Stimulated activated naive CD4-positive, alpha-beta T cell treated with Interleukin-2 at 50 U/mL for 16 hours (primary cell): Measurements from ENCODE around the gene BCAR1.

Experiments
- DNase-seq: peaks from one replicate; lab custom pipeline; 2025; lab: John Stamatoyannopoulos, UW

BCAR1 gene

DNA sequence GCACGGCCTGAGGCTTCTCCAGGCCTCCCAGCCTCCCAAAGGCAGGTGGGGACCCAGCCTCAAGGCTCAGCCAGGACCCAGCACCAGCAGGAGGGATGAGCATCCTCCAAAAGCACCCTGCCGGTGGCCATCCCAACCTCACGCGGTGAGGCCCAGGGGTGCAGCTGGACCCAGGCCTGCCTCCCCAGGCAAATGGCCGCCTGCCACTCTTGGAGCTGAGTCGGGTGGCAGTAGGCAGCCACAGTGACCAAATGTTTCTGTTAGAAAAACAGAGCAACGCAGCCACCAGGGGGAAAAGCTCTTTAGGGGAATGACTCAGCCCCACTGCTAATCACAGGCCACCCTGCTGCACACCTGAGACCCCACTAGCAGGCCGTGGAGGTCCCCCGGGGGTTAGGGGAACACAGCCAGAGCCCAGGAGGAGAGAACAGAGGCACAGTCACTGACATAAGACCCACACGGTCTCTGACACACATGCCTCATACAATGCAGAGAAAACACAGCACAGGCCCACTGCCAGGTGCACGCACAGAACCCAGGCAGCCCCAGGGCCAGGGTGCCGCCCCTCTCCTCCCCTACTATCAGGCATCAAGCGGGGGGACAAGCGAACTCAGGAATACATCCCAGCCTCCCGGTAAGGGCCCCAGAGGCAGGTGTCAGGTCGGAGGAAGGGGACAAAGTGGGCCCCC is 12.4 kb downstream of the BCAR1 start:
- no peak for DNase-seq

DNA sequence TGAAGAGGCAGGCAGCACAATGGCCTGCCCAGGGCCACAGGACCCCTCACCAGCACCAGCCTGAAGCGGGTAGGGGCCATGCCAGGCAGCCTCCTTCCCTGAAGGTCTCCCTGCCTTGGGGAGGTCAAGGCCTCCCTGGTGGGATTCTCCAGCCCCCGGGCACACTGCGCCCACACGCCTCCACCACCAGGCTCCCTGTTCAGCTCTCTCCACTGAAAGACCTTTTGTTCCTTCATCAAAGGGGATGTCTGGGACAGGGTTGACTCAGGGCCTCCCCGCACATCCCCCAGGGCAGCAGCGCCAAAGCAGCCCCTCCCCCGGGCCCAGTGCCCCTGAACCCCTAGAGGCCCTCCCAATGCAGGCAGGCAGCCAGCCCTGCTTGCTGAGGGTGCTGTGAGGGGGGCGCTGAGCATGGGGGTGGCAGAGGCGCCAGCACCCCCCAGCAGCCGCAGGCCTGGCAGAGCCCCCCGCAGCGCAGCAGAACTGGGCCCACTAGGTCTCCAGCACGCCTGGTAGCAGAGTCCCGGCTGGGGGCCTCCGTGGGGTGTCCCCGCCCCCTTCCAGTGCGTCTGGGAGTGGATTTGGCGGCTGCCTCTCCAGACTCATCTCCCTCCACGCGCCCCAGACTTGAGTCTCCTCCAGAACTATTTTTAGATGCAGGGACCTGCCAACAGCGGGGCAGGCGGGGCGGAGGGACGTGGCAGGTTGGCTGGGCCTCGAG is 13.1 kb downstream of the BCAR1 start:
- no peak for DNase-seq

DNA sequence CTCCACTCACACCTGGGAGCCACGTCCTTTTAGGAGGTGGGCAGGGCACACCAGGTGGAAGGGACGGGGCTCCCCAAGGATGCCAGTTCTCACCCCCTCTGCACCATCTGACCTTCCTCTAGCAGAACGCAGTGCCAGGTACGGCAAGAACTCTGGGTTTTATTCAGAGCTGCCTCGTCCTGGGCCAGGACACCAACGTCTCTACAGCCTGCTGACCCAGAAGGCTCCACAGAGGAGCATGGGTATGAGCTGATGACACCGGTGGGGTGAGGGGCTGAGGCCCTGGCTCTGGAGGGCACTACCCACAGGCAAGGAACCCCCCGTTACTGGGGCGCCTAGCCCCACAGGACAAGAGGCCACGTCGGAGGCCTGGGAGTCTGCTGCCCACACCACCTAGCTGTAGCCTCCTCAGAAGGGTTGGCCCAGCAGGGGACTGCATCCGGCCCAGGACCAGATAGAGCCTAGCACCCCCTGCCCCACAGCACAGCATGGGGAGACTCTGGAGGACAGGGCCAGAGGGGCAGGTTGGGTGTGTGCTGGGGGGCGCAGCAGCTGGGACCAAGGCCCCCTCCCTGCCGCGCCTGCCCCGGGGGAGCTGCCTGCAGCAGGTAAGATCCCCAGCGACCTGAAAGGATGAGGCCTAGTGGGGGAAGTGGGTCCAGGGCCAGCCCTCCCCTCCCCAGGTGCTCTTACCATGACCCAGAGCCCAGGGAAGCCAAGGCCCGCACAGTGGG is 13.9 kb downstream of the BCAR1 start:
- no peak for DNase-seq

DNA sequence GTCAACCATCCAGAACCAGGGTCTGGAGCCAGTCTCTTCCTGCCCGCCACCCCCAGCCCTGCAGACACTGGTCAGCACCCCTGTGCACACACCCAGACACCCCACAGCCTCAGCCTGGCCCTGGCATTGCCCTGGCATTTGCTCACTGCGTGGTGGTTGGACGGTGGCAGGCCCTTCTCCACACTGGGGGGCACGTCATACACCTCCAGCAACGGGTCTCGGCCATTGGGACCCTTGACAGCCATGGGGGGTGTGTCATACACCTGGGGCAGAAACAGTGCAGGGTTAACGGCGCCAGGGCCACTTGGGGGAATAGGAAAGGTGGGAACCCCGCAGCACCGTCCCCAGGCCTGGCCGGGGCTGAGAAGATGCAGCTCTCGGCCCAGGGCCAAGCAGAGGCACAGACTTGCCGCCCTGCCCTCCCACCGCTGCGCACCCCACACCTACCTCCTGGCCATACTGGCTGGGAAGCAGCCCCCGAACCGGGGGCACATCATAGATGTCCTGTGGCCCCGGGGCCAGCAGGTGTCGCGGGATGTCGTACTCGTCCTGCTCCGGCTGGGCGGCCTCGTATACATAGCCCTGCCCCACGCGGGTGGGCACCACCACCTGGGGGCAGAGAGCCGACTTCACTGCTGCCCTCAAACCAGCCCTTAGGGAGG is 14.6 kb downstream of the BCAR1 start:
- no peak for DNase-seq

DNA sequence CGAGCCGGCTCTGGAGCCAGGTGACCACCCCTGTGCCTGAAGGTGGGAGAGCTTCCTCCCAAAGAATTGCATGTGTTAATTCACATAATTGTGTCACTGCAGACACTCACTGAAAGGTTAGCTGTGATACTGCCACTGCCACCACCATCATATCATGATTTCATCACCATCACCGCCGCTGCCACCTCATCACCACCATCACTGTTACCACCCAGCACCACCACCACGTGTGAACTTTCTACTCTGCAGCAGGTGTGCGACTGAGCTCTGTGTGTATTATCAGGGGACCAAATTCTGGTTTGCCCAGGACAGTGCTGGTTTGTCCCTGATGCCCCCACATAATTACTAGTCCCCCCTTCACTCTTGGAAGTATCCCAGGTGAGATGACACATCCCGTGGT is 15.2 kb downstream of the BCAR1 start:
- no peak for DNase-seq

DNA sequence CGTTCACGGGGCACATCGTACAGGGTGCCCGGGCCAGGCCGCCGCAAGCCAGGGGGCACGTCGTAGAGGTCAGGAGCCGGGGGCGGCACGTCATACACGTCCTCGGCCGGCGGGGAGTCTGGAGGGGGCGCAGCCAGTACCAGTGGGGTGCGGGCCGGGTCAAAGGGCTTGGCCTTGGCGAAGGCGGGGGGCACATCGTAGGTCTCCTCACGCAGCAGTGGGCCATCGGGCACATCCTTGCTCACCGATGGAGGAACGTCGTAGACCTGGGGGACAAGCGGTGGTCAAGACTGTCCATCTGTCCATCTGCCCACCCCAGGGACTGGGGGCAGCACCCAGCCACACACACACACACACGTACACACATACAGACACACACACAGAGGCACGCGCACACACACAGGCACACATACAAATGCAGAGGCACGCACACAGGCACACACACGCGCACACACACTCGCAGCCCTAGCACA is 15.7 kb downstream of the BCAR1 start:
- no peak for DNase-seq

DNA sequence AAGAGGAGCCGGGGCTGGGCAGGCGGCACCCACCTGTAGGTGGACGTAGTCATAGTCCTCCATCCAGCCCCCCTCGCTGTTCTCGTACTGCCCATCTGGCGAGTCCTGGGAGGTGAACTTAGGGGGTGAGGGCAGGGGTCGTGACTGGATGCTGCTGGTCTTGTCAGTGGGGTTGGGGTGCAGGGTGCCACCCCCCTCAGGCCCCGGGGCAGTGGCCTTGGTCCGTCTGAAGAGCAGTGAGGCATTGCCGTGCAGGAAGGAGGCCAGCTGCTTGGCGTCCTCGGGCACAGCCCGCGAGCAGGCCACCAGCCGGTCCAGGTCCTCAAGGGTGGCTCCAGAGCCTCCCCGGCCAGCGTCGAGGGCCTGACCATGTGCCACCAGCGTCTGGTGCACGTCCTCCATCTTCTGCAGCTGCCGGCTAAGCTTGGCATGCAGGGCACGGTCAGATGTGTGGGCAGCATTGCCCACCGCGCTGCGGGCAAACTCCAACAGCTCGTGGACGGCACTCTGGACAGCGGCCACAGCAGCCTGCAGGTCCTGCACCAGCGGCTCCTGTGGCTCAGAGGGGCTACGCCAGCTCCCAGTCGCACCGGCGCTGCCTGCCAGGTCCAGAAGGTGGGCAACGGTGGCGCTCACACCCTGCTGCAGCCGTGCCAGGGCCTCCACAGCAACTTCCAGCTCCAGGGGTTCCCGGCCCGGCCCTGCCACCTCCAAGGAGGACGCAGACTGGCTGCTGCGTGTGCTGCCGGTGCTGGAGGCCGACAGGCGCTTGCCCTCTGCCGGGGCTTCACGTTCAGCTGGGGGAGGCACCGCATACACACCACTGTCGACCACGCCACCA is 16.3 kb downstream of the BCAR1 start:
- DNase-seq: no peak

DNA sequence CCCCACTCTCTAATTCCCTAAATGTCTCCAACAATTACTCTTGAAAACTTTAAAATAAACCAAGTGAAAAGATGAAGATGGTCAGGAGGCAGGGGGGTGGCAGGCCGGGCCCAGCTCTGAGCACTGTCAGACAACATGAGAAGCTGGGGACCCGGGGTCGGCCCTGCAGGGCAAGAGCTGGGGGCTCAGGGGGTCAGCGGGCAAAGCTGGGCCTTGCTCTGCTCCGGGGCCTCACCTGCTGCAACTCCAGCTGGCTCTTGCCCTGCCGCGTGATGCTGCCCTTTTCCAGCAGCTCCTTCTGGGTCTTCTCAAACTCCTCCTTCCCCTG is 17.8 kb downstream of the BCAR1 start:
- DNase-seq: no peak

DNA sequence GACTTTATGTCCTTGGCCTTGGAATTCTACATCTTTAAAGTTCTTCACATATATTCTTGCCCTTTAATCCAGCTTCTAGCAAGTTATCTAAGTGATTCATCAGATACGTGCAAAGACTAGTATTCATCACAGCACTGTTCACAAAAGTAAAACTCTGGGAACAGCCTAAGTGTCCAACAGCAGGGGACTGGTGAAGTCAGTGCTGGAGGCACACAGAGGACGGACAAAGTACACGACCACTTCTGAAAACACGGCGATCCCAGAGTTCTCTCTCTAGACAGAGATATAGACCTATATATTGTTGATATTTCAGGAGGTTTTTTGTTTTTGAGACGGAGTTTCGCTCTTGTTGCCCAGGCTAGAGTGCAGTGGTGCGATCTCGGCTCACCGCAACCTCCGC is 19.9 kb downstream of the BCAR1 start:
- DNase-seq: no peak

DNA sequence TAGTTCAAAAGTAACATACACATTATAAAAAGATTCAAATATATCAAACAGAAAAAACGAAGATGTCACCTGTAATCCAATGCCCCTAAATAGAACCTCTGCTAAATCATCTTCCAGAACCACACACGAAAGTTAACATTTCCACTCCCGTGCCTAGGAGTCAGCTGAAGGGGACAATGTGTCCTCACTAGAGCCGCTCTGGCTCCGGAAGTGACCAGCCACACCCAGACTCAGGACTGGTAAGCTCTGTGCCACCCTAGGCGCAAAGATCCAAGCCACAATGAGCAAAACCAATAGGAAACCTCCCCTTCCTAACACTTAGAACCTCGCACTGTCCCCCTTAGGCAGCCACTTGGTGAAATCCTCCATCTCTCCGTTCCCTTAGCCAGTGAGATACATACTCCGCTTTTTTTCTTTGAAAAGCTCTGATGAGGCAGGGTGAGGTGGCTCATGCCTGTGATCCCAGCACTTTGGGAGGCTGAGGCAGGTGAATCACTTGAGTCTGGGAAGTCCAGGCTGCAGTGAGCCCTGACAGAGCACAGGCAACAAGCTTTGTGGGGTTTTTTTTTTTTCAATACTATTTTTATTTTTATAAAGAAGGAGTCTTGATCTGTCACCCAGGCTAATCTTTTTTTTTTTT is 20.8 kb downstream of the BCAR1 start:
- no peak for DNase-seq

DNA sequence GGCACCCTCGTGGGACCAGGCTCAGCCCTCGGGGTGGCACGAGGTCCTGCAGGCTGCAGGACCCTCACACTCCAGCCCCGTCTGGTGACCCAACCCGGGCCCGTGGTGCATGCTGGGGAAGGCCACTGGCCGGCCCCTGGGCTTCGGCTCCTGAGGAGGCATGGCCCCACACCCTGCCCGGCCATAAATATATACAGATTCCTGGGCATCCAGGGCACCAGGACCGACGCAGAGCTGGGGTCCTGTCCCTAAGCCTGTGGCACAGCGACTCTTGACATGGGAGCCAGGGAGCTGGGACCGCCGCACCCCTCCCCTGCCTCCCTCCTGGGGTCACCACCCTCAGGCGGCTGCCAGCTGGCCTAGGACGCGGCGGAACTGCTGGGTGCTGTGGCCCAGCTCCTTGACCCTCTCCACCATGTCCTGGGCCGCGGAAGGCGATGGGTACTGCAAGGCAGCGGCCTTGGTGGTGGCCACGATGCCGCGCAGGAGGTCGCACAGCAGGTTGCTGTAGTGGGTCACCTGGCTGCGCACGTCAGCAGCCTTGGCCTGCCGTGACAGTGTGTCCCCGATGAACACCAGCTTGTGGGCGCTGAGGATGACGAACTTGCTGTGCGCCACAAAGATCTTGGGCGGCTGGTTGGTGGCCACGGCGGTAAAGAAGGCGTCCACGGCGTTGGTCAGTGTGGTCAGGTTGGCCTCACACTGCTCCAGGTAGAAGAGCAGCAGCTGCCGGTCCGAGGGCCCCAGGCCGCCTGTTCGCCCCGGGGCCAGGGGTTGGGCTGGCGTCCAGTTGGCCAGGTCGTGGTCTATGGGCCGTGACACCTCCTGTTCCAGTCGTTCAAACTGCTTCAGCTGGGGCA is 22.0 kb downstream of the BCAR1 start:
- no peak for DNase-seq

DNA sequence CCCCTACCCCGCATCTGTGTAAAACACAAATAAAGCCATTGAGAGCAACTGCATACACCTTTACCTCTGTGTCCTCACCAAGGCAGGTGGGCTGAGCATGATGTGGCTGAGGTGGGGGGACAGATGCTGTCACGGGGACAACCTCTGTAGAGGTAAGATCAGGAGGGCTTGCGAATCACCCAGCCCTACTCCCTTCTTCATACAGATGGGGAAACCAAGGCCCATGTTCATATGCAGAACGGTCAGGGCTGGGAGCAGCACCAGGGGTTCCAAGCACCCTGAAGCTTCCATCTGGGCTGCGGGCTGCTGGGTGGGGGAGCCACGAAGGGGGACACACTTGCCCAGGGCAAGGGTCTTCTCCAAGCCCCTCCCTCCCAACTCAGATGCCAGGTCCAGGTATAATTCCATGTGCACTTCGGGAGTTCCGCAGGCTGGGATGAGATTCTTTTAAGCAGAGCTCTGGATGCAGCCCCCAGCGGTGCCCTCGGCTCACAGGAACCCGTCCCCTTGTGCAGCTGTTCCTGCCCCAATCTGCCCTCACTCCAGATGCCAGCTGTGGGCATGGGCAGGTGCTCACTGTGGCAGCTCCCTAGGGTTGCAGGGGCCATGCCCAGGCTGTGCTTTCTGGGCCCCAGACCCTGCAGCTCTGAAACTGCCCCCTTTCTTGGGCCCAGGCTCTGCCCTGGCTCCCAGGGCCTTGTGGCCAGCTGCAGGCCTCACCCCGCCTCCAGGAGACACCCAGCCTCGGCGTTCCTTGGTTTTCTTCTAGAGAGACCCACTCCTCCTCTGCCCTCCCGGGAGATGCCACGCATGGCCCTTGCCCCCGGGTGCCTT is 23.1 kb downstream of the BCAR1 start:
- DNase-seq: no peak

DNA sequence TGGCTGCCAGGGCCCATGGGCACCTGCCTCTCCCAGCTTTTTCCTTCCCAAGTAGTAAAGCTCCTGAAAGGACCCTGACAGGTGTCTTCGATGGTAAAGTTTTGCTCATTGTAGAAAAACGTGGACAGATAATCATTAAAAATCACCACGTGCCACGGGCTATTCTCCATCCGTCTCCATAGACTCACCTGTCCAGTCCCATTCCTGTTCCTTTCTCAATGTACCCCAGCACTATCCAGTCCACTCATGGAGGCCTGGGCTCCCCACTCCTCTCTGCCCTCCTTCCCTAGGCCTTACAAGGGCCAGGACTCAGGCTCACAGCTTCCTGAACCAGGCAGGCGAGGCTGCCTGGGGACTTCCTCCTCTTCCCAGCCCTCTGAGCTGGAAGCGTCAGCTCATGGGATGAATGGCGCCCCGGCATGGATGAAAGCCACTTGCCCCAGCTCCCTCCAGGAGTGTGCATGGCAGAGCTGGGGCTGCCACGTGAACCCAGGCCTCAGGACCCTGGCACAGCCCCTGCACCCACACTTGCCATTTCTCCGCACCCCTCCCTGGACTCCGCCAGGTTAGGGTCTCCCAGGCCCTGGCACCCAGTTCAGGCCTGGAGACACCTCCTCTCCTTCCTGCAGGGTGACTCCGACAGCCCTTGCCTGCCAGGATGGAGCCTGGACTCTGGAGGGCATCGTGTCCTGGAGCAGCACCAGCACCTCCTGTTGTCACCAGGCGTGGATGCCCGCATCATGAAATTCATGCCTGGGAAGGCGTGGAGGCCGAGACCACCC is 23.9 kb downstream of the BCAR1 start:
- DNase-seq: no peak

DNA sequence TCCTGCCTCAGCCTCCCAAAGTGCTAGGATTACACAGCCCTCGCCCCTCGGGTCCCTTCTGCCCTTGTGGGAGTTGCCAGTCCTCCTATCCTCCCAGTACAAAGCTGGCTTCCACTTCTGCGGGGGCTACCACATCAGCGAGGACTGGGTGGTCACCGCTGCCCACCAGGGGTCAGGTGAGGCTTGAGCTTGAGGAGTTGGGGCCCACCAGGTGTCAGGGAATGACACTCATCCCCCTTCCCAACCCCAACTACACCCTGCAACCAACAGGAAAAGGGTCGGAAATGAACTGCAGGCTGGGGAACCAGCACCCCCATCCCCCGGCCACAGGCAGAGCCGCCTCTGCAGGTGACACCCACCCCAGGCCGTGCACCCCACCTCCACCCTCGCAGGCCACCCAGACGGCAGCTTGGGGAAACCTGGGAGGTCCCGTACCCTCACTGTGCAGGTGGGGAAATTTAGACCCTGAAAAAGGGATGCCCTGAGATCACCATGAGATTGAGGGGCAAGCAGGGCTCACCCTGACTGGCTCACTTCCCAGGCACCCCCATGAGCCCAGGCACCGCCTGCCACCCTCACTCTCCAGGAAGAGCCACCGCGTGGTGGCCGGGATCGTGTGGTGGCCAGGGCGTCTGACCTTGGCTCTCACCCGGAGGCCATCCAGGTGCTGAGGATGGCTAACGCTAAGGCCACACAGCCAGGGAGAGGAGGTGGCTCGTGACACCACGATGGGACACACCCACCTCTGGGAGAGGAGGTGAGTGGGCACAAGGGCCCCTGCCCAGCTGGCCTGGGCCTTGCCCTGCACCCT is 24.7 kb downstream of the BCAR1 start:
- no peak for DNase-seq

DNA sequence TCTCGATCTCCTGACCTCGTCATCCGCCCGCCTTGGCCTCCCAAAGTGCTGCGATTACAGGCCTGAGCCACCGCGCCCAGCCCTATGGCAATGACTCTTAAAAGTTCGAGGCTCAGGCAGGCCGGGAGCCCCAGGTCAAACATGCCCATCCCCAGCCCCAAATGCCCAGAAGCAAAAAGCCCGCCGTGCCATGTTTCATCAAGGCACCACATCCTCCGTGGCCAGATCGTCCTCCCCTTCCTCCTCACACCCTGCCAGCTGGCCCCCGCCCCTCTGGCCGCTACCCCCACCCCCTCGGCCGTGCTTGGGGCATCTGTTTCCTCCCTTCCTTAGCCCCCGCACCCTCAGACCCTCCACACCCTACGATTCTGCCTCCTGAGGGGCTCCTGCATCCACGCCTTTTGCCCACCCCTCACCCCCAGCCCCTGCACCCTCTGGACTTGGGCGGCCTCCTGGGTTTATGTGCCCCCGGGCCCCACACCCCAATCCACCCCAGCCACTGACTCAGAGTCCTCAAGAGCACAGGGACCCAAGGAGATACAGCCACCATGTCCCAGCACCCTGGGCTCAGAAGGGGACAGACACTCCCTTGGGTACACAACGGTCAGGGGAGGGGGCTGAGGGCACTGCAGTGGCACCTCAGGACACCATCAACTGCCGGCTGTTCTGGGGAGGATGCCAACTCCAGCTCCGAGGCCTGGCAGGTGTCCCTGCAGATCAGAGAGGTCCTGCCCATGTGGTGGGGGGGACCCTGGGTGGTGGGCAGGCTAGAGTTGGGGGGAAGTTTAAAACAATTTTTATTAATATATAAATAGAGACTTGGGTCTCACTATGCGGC is 25.5 kb downstream of the BCAR1 start:
- no peak for DNase-seq

DNA sequence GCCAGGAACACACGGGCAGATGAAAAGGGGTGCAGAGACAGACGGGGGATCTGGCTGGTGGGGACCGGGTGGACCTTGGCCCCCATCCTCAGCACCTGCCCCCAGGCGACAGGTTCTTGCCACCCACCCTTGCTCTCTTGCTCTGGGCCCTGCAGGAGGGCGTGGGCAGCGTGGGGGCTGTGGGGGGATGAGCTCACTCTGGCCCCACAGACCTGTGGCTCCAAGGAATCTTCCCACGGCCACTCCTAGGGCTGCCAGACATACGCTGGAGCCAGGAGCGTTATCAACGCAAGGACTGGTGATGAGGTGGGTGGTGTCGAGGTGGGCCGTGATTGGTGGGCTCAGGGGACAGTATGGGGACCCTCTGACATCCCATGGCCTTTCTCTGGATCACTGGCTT is 26.3 kb downstream of the BCAR1 start:
- no peak for DNase-seq
